Retina (tissue), 1 donor: ENCODE results near the gene TH.
A peak's percentile ranks its signal among the peaks of the same experiment; 100 is the strongest.

ENCODE experiments used
- DNase-seq: peaks from one replicate; pipeline ENCODE4 v3.0.0-alpha.2; 2016

Gene TH

DNA sequence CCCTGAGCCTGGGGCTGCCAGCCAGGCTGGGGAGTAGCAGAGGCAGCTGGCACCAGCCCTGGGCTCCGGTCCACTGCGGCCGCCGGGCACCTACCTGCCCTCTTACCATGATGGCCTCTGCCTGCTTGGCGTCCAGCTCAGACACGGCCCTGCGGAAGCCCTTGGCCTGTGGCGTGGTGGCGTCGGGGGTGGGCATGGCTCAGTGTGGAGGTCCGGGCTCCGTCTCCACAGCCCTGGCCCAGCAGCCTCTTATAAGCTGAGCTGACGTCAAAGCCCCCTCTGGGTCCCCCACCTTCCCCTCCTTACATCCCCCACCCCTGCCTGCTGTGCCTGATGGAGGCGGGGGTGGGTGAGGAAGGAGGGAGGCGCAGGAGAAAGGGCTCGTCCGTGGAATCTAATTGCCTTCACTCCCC lies at the start of gene TH:
TSS of gene TH (minus strand) at position 225 of the 413 bp plus-strand sequence. CDS start at position 196, 29 bp downstream.
- no peak for DNase-seq

DNA sequence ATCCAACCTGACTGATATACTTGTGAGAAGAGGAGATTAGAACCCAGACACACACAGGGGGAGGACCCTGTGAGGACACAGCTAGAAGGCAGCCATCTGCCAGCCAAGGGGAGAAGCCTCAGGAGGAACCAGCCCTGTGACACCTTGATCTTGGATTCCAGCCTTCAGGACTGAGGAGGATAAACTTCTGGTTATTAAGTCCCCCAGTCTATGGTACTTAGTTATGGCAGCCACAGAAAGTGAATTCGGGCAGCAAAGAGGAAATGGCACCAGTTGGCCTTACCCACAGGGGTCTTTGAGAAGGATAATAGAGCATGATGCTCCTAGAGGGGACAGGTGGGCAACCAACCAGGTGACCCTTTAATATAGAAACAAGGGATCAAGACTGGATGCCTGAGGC lies 49.4 kb upstream of the TH start:
- no peak for DNase-seq

DNA sequence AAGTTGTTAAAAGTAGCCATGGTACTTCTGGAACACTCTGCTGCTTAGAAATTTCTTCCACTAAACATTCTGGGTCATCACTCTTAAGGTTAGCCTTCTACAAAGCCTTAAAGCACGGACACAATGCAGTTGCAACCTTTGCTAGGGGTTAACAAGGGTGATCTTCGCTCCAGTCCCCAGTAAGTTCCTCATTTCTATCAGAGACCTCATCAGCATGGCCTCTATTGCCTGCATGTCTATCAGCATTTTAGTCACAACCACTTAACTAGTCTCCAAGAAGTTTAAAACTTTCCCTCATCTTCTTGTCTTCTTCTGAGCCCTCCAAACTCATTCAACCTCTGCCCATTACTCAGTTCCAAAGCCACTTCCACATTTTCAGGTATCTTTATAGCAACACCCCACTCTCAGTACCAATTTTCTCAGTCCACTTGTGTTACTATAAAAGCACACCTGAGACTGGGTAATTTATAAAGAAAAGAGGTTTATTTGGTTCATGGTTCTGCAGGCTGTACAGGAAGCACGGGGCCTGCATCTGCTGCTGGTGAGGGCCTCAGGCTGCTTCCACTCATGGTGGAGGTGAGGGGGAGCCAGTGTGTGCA lies 48.7 kb upstream of the TH start:
- no peak for DNase-seq

DNA sequence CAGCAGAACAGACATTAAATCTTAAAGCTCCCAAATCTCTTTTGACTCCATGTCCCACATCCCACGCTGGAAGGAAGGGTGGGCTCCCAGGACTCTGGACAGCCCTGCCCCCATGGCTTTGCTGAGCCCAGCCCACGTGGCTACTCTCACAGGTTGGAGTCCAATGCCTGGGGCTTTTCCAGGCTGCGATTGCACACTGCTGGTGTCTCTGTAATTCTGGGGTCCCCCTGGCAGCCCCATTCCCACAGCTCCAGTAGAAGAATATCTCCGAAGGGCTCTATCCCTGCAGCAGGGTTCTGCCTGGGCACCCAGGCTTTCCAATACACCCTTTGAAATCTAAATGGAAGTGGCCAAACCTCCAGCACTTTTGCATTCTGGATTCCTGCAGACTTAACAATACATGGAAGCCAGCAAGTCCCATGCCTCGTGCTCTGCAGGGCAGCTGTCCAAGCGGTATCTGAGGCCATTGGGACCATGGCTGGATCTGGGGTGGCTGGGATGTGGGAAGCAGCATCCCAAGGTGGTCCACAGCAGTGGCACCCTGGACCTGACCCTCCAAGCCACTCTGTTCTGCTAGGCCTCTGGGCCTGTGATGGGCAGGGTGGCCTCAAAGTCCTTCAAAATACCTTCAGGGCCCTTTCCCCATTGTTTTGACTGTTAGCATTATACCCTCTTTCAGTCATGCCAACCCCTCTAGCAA lies 47.9 kb upstream of the TH start:
- DNase-seq: no peak

DNA sequence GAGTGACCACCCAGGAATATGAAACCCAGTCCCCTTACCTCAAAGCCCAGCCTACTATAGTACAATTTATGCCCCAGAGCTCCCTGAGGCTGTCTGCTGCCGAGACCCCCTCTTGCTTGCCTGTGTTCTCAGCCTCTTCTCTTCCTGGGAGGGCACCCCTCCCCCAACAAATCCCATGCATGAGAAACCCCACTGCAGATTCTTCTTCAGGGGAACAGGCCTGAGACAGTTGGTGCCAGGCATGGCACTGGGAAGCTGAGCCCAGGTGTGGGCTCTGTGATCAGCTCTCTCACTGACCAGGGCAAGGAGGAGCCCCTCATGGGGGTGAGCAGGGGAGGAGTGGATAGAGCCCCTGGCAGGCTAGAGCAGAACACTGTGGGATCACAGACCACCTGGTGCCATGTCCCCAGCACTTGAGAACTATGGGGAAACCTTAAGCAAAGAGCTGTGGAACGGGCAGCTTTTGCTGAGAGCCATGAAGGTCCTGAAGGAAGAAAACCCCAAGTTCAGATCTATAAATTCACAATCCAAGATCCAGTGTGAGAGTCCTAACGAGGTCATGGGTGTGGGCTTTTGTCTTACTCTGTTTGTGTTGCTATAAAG lies 46.5 kb upstream of the TH start:
- no peak for DNase-seq

DNA sequence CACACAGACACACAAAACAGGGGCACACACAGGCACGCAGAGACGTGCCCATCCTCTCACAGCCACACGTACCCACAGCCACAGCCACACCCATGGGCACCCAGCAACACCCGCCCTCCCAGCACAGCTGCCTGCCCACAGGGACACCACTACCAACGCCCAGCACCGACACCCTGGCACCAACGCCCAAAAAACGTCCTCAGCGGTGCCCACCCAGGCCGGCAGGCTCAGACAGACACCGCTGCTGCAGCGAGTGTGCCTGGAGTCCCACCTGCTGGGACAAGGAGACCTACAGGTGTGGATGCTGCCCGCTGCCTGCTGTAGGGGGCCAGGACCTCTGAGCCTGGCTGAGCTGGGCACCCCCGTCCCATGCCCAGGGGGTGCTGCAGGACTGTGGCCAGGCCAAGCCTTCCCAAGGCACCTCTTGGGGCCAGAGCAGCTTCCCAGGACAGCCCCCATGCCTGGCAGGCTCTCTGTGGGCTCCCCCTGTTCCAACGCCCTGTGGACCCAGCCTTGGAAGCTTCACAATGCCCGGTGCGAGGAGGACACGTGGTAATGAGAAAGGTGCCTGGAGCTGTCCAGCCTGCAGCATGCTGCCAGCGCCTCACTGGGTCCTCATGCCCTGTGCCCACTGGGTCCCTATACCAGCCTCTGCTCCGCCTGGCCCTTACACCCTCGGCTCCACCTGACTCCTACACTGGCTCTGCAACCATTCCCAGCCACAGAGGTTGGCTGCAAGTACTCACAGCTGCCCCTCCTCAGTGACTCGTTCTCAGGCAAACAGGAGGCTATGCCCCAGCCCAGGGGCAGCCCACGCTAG lies 45.8 kb upstream of the TH start:
- no peak for DNase-seq

DNA sequence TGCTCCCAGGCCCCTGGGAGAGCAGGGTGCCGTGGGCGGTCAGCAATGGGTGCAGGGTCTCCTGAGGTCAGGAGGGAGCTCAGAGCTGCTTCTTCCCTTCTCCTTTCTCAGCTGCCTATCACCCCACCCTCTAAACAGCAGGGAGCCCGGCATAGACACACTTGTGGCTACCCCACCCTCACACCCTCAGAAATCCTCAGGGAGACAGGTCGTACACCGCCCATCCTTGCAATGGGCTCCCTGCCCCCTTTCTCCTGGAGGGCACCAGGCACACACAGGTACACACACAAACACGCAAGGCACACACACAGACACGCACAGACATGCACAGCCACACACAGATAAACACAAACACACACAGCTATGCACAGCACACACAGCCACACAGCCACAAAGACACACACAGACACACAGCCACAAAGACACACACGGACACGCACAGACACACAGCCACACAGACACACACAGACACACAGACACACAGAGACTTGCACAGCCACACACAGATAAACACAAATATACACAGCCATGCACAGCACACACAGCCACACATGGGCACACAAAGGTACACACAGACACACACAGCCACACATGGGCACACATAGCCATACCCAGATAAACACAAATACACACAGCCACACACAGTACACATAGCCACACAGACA lies 44.9 kb upstream of the TH start:
- DNase-seq: no peak

DNA sequence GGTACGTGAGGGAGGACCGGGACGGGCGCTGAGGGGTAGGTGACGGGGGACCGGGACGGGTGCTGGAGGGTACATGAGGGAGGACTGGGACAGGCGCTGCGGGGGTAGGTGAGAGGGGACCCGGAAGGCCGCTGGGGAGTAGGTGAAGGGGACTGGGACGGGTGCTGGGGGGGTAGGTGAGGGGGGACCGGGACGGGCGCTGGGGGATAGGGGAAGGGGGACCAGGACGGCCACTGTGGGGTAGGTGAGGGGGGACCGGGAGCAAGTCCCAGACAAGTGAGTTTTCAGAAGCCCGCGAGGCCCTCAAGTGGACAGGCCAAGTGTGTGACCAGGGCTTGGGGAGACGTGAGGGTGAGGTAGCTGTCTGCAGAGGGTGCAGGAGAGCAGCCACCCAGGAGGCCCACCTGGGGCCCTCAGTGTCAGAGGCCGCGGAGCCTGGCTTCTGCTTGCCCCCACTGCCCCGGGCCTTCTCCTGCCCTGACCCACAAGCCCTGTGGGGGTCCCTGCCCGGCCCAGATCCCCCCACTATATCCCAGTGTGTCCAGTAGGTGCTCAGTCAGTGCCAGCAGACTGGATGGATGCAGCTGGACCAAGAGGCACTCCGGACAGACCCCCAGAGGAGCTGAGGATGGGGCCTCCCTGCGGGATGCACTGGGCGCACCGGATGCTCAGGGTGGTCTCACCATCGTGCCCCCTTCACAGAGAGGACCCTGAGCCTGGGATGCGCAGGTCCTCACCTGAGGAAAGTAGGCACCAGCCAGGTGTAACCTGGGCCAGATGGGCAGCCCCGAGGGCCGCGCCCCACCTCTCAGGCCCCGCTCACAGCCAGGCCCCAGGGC lies 44.2 kb upstream of the TH start:
- no peak for DNase-seq

DNA sequence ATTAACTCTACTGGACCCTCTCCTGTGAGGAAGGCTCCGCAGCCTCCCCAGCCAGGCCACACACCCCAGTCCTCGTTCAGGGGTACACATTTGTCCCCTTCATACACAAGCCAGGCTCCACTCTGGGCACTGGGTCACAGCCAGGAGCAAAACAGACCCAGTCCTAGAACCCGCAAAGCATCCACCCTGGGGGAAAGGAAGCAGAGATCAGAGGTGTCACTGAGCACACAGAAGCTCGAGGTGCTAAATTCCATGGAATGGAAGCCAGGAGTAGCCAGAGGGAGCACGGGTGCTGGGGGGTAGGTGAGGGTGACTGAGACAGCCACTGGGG lies 43.6 kb upstream of the TH start:
- DNase-seq: no peak

DNA sequence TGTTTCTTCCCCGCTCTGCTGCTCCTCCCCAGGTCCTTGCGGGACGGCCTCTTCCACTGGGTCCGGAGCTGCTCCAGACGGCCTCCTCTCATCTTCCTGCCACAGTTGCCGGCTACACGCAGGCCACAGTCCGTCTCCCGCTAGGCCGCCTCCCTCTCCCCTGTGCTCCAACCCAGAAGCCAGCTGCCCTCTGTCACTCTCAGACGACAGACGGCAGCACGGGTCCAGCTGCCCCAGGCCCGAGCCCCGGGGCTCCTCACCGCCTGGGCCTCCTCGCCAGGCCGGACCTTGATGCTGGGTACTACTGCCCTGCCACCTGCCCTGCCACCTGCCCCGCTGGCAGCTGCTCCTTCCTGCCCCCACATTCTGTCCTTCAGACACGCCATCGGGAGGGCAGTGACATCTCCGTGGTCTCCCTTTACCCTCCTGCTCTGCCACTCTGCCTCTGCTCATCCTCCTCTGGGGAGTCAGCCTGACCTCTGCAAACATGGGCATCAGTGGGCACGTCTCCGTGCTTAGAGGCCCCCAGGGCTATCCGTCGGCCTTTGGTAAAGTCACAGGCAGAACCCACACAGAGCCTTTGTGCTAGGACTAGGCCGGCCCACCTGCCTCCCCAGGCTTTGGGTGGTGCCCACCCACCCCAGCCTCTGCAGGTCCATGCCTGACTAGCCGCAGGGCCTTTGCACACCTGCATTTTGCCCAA lies 43.1 kb upstream of the TH start:
- DNase-seq: peak; percentile 69

DNA sequence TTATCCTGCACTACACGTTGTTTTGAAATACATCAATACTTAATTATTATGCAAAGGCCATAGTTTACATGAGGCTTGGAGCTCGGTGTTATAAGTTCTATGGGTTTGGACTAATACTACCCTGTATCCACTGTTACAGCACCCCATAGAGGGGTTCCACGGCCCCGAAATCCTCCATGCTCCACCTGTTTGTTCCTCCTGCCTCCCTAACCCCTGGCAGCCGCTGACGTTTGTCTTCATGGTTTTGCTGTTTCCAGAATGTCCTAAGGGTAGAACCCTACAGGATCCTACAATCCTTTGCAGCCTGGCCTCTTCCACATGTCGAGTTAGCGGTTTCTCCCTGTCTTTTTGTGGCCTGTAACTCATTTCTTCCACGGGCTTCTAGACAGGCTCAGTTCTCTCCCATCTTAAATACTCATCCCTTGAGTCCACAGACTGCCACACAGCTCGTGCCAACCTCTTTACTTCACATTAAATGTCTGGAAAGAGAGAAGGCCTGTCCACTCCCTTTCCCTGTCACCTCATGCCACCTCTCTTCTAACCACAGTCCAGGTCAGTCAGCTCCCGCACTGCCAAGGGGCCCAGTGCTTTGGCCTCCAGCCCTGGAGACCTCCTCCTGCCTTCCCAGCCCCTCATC lies 42.4 kb upstream of the TH start:
- no peak for DNase-seq

DNA sequence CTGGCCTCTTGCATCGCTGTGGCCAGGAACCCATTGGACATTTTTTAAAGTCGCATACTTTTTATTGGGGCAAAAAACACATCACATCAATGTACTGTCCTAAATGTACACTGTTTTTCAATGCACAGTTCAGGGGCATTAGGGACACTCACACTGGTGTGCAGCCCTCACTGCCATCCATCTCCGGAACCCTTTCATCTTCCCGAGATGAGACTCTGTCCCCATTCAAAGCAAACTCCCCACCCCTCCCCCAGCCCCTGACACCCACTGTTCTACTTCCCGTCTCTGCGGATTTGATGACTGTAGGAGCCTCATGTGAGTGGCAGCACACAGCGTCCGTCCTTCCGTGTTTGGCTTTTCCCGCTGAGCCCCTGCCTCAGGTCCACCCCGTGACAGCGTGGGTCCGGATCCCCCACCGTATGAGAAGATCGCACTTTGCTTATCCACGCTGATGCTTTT lies 41.8 kb upstream of the TH start:
- DNase-seq: peak; percentile 54

DNA sequence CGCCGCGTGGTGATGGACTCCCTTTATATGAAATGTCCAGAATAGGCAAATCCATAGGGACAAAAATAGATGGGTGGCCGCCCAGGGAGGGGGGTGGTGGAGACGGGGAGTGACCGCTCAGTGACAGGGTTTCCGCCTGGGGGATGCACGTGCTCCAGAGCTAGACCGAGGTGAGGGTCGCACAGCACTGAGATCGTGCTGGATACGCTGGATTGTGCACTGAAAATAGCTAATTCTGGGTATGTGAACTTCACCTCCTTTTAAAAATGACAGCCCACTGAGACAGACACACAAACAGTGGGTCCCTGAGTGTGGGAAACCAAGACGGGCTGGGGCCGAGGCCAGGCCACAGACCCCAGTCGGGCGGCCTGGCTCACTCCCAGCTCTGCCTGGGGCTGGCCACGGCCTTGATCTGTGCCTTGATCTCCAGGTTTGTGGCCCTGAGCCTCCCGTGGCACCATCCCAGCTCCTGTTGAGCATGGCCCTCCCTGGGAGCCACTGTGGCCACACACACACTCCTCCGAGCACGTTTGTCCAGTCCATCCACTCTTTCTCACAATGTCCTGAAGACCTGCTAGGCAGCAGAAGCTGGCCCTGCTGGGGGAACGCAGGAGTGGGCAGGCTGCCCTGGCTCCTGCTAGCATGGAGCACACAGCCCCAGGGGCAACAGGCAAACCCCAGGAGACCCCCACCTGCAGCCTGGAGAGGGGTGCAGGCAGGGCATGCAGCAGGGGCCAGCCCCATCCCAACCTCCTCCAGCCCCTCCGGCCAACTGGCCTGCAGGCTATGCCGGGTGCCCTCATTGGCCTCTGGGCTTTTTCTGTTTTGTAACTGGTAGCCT lies 41.0 kb upstream of the TH start:
- peak; percentile 52 for DNase-seq

DNA sequence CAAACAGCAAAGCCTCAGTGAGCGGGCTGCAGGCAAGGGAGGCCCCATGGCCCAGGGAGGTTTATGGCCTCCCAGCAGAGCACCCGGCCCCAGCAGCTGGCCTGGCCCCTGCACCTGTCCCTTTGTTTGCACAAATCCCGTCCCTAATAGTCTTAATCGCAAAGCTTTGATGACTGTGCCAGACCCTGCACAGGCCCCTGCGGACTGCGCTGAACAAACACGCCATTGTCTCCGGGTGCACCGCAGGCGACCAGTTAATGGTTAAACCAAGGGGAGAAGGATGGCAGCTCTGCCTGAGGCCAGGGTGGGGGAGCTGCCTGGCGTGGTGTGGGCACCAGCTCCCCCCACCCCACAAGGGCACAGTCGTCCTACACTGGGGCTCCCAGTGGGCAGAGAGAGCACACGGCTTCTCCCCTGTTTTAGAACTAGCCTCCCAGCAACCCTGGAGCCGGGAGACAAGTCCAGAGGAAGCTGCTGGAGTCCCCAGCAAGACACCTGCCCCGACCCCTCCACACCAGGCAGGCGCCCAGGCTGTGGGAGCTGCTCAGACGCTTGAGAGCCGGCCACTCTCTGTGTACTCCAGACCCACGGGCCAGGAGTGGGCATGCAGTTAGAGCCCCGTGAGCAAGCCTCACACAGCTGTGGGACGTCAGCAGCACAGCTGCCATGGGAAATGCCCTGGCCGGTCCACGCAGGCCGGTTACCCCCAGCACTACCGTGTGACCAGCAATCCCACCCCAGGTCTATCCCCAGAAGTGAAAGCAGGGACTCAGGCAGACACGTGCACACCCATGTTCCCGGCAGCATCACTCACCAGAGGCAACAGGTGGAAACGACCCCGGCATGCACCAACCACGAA lies 39.7 kb upstream of the TH start:
- DNase-seq: peak; percentile 86

DNA sequence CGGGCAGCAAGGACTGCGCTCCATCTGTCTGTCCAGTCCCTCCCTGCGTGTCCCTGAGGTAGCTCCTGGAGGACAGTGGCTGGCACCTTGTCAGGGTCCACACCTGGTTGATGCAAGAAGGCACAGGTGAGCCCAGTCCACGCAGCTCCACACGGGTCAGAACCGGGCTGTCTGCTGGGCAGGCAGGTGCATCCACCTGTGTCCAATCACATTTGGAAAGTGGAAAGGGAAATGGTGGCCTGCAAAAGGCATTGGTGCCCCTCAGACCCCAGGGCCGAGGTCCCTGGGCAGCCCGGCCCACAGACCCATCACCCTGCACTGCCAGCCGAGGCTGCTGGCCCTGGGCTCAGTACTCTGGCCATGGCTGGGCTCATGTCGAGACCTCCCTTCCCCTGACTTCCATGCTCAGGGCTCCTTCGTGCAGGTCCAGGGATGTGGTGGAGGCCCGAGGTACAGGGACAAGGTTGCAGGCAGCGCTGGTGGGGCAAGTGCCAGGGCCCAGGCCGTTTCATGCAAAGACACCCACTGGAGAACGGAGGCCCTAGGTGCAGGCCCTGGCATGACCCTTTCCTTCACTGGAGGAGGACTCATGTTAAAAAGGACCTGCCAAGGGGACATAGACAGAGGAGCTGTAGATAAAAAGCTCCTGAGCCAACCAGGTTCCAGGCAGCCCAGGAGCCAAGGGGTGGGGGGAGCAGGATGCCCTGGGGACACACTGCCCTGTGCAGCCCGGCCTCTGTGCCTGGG lies 38.9 kb upstream of the TH start:
- DNase-seq: no peak

DNA sequence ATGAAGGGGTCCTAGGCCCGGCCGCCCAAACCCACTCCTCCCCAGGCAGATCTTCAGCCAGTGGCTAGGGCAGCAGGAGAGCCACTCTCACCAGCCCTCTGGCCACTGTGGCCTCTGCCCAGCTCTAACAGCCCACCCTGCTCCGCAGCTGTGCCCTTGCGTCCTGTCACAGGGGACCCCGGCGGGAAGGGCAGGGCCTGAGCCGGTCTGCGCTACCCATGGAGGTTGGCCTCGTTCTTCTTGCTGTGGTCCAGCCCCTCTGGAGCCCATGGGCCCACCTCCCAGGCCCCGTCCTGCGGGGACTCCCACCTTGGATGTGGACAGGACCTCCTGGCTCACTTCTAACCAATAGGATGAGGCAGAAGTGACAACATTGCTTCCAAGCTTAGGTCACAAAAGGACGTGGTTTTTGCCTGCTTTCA lies 38.3 kb upstream of the TH start:
- no peak for DNase-seq

DNA sequence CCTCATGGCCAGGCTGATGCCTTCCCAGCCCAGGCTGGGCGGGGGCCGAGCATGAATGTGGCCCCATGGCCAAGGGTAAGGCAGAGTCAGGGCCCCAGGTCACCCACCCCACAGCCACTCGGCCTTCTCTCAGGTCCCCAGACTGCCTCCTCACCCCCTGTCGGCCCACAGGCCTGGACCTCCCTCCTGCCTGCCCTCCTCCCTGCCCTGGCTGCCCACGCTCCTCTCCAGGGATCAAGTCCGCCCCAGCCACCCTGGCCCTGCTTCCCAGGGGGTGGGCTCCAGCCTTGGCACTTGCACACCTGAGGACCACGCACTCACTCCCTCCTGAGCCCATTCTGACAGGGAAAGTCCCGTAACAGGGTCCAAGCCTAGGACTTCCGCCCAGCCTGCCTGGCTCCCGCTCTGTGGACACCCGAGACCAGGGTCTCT lies 37.8 kb upstream of the TH start:
- DNase-seq: no peak
